ENCODE results near the gene TSC2.

- no peak for TF ChIP-seq CTCF (IDR thresholded peaks at IDR 0.05)
- TF ChIP-seq POLR2A (IDR thresholded peaks at IDR 0.05): no peak
Measured at GRCh38 chr16:2026461-2027023, 21.2 kb upstream of the TSC2 start, which contains the start of gene NHERF2.
